ENCODE measurements around the gene FAAP100.

DNA sequence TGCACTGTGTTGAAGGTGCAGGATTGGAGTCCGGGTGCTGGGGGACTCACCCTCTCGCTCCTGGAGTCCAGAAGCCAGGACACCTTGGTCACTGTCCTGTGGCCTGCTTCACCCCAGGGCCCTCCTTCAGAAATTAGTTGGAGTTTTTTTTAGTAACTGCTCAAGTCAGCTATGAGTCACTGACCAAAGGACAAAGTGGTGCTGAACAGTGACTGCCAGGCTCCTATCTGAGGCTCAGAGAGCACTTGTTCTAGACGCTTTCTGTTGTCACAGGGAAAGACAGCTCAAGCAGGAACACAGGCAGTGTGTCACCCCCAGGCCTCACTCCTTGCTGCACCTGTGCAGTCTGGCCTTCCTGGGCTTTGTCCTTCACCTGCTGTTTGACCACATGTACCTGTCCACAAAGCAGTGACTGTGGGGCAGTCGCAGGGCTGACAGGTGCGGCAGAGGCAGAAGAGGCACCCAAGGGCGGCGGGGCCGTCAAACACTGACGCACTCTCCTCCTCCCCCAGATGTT is 4.1 kb upstream of the FAAP100 start:
- TF ChIP-seq POLR2A (IDR thresholded peaks at IDR 0.05), result no peak
- TF ChIP-seq, protein P1, sequence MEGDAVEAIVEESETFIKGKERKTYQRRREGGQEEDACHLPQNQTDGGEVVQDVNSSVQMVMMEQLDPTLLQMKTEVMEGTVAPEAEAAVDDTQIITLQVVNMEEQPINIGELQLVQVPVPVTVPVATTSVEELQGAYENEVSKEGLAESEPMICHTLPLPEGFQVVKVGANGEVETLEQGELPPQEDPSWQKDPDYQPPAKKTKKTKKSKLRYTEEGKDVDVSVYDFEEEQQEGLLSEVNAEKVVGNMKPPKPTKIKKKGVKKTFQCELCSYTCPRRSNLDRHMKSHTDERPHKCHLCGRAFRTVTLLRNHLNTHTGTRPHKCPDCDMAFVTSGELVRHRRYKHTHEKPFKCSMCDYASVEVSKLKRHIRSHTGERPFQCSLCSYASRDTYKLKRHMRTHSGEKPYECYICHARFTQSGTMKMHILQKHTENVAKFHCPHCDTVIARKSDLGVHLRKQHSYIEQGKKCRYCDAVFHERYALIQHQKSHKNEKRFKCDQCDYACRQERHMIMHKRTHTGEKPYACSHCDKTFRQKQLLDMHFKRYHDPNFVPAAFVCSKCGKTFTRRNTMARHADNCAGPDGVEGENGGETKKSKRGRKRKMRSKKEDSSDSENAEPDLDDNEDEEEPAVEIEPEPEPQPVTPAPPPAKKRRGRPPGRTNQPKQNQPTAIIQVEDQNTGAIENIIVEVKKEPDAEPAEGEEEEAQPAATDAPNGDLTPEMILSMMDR (IDR thresholded peaks at IDR 0.05), result no peak

Measured in body of pancreas (tissue), 4 donors.